Panc1 (cell line): ENCODE data around the gene CADM4.

Source experiments
- CTCF ChIP-seq: fragments of 450-650 bp; IDR thresholded peaks from 2 replicates; pipeline ENCODE4 v1.5.1; 2017; ENCODE audit warnings: mild to moderate bottlenecking
- SIN3A ChIP-seq: IDR thresholded peaks from 2 replicates; pipeline ENCODE4 v1.6.1; 2012; ENCODE audit warnings: low read depth, mild to moderate bottlenecking, low read length, moderate library complexity, borderline replicate concordance; ENCODE audit not compliant: insufficient read depth
- TF ChIP-seq, protein P1 (sequence below), 2 experiments: IDR thresholded peaks; 2 replicates each; pipeline ENCODE4 v1.6.1; 2011 to 2012; ENCODE audit warnings: low read depth in 2 of 2, control low read depth in 1 of 2, low read length in 1 of 2, mild to moderate bottlenecking in 1 of 2, moderate library complexity in 1 of 2; ENCODE audit not compliant: insufficient read depth in 1 of 2

GRCh38 chr19:43675906-43676305 is 36.3 kb upstream of the CADM4 start:
- TF ChIP-seq CTCF (no peak), SIN3A (no peak)
- TF ChIP-seq, protein P1, sequence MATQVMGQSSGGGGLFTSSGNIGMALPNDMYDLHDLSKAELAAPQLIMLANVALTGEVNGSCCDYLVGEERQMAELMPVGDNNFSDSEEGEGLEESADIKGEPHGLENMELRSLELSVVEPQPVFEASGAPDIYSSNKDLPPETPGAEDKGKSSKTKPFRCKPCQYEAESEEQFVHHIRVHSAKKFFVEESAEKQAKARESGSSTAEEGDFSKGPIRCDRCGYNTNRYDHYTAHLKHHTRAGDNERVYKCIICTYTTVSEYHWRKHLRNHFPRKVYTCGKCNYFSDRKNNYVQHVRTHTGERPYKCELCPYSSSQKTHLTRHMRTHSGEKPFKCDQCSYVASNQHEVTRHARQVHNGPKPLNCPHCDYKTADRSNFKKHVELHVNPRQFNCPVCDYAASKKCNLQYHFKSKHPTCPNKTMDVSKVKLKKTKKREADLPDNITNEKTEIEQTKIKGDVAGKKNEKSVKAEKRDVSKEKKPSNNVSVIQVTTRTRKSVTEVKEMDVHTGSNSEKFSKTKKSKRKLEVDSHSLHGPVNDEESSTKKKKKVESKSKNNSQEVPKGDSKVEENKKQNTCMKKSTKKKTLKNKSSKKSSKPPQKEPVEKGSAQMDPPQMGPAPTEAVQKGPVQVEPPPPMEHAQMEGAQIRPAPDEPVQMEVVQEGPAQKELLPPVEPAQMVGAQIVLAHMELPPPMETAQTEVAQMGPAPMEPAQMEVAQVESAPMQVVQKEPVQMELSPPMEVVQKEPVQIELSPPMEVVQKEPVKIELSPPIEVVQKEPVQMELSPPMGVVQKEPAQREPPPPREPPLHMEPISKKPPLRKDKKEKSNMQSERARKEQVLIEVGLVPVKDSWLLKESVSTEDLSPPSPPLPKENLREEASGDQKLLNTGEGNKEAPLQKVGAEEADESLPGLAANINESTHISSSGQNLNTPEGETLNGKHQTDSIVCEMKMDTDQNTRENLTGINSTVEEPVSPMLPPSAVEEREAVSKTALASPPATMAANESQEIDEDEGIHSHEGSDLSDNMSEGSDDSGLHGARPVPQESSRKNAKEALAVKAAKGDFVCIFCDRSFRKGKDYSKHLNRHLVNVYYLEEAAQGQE (IDR thresholded peaks at IDR 0.05; ENCODE audit: insufficient read depth in 1 of 2, low read depth in 2 of 2, low read length in 1 of 2): no peak
